NB4 (cell line): Measurements from ENCODE around the gene NTHL1.

Experiments
- CTCF ChIP-seq: IDR thresholded peaks from one replicate; pipeline ENCODE4 v1.5.1; 2012; ENCODE audit warnings: low read depth, low read length
- MYC ChIP-seq: IDR thresholded peaks from 2 replicates; pipeline ENCODE4 v1.6.1; 2011; ENCODE audit warnings: low read depth, low read length
- POLR2A ChIP-seq: IDR thresholded peaks from 2 replicates; pipeline ENCODE4 v1.6.1; 2011; ENCODE audit warnings: mild to moderate bottlenecking; ENCODE audit not compliant: insufficient read length; ENCODE audit errors: extremely low read depth

- TF ChIP-seq CTCF (no peak), POLR2A (no peak), MYC (no peak)
Measured at GRCh38 chr16:2048116-2048543, 496 bp upstream of the NTHL1 start.
